ENCODE results near the gene SPPL2A. TPM values are rescaled to one million over a fixed set of nuclear protein-coding genes. Genes with fewer than 3 reads are reported as not detected.
A peak's percentile ranks its signal among the peaks of the same experiment; 100 is the strongest.

Gene SPPL2A
- total and polyA plus RNA-seq, 2 of the 13 experiments (the other 11 are each of a cell fraction or from before 2014, with no cell fraction given): 80.5 to 105 TPM

DNA sequence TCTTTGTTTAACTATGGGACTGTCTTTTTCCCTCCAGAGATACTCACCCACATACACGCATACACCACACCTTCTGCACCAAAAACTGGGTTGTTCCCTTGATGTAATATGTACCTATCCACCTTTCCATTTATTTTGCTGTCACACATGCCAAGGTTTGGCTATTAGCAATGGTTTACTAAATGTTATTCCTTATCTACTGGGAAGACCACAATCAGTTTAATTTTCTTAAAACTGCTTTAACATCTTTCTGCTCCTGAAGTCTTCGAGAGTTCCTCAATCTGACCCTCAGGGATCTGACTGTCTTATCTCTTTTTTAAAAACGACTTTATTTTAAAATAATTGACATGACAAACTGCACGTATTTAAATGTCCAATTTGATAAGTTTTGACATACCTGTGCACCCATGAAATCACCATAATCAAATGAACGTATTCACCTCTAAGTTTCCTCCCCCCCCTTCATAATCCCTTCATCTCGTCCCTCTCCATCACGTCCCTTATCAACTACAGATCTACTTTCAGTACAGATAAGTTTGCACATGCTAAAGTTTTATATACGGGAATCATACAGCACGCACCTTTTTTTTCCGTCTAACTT is 78.1 kb downstream of the SPPL2A start (continued):
- TF ChIP-seq ZNF441 (CRISPR knock-in tag; IDR thresholded peaks at IDR 0.05; ENCODE audit: borderline replicate concordance) (no peak), EHMT2 (IDR thresholded peaks at IDR 0.05; ENCODE audit: borderline replicate concordance, low read depth, low read length) (no peak), ZNF747 (CRISPR knock-in tag; IDR thresholded peaks at IDR 0.05; ENCODE audit: borderline replicate concordance) (no peak), ZNF230 (CRISPR knock-in tag; IDR thresholded peaks at IDR 0.05) (no peak), GFI1 (CRISPR knock-in tag; IDR thresholded peaks at IDR 0.05; ENCODE audit: borderline replicate concordance) (0 out of 2 replicates have a peak, but pooled peaks have one; percentile 20), ZNF264 (CRISPR knock-in tag; IDR thresholded peaks at IDR 0.05) (no peak), ZNF644 (CRISPR knock-in tag; IDR thresholded peaks at IDR 0.05; ENCODE audit: low read depth) (no peak), AHDC1 (CRISPR knock-in tag; IDR thresholded peaks at IDR 0.05; ENCODE audit: borderline replicate concordance) (0 out of 2 replicates have a peak, but pooled peaks have one; percentile 36), TBL1XR1 (IDR thresholded peaks at IDR 0.05; ENCODE audit: borderline replicate concordance, low read length, partially characterized antibody) (no peak), TRIM22 (IDR thresholded peaks at IDR 0.05) (no peak), ZNF7 (CRISPR knock-in tag; IDR thresholded peaks at IDR 0.05) (no peak), GATAD1 (CRISPR knock-in tag; IDR thresholded peaks at IDR 0.05) (no peak)
- TF ChIP-seq, protein P1, sequence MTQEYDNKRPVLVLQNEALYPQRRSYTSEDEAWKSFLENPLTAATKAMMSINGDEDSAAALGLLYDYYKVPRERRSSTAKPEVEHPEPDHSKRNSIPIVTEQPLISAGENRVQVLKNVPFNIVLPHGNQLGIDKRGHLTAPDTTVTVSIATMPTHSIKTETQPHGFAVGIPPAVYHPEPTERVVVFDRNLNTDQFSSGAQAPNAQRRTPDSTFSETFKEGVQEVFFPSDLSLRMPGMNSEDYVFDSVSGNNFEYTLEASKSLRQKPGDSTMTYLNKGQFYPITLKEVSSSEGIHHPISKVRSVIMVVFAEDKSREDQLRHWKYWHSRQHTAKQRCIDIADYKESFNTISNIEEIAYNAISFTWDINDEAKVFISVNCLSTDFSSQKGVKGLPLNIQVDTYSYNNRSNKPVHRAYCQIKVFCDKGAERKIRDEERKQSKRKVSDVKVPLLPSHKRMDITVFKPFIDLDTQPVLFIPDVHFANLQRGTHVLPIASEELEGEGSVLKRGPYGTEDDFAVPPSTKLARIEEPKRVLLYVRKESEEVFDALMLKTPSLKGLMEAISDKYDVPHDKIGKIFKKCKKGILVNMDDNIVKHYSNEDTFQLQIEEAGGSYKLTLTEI (CRISPR knock-in tag; conservative IDR thresholded peaks at IDR 0.05): no peak

Data from HepG2 (cell line).